Measurements from ENCODE around the gene FBXL2.

Gene FBXL2

DNA sequence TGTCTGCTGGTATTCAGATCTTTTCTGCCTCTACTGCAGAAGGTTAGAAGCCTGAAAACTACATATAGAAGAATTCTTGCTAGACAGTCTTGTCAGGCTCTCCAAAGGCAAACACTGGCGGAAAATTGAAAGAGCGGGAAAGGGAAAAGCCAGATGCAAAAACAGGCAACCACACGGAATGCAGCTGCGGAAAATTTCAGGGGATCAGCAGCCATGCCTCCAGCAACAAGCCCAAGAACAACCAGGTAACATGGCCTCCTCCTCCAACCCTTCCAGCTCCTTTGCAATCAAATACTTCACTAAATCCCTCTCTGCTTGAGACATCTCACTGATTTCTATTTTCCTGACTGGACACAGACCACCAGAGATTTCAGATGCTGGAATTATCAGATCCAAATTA, 153.3 kb downstream of the FBXL2 start:
- no peak overlapping the region for H3K4me3 ChIP-seq (replicated peaks; ENCODE audit: low read depth, low read length)
- no peak for TF ChIP-seq CTCF (IDR thresholded peaks at IDR 0.05; ENCODE audit: low read length, missing control alignments)
- no peak for DNase-seq (ENCODE audit: low read depth)

GRCh38 chr3:33433843-33434242, 156.6 kb downstream of the FBXL2 start:
- no peak for TF ChIP-seq CTCF (IDR thresholded peaks at IDR 0.05; ENCODE audit: low read length, missing control alignments)
- H3K4me3 ChIP-seq (replicated peaks; ENCODE audit: low read depth, low read length), result no peak overlapping the region

More at GRCh38 chr3:33433843-33434242, 156.6 kb downstream of the FBXL2 start:
- no peak for DNase-seq (ENCODE audit: low read depth)
